ENCODE measurements around the gene ST8SIA4.

DNA sequence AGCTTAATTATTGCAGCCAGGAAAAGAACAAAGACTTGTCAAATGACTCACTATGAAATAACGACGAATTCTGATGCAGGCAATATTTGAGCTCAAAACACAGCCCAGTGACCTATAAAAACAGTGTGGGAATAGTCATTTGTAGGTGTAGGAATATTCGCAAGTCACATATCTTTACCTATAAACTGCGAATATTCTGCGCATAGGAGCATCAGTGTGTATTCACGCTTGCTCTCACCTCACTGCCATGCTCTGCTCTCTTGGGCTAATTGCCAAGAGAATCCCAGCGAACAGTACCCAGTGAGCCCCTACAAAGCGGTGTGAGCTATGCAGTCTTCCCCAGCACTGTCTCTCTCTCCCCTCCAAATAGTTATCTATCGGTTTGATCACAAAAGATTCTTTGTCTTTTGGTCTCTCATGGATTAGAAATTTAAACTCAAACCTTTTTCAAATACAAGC, 74.2 kb downstream of the ST8SIA4 start:
- TF ChIP-seq, protein P1, sequence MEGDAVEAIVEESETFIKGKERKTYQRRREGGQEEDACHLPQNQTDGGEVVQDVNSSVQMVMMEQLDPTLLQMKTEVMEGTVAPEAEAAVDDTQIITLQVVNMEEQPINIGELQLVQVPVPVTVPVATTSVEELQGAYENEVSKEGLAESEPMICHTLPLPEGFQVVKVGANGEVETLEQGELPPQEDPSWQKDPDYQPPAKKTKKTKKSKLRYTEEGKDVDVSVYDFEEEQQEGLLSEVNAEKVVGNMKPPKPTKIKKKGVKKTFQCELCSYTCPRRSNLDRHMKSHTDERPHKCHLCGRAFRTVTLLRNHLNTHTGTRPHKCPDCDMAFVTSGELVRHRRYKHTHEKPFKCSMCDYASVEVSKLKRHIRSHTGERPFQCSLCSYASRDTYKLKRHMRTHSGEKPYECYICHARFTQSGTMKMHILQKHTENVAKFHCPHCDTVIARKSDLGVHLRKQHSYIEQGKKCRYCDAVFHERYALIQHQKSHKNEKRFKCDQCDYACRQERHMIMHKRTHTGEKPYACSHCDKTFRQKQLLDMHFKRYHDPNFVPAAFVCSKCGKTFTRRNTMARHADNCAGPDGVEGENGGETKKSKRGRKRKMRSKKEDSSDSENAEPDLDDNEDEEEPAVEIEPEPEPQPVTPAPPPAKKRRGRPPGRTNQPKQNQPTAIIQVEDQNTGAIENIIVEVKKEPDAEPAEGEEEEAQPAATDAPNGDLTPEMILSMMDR (IDR thresholded peaks at IDR 0.05): no peak
- no peak for TF ChIP-seq POLR2A (IDR thresholded peaks at IDR 0.05)
- TF ChIP-seq POLR2AphosphoS5 (IDR thresholded peaks at IDR 0.05): no peak
